NCI-H524 (cell line): ENCODE results near the gene KDM2B.

Experiments
- DNase-seq, 2 experiments: peaks; one replicate each; lab custom pipeline; 2025; lab: John Stamatoyannopoulos, UW

The KDM2B gene

GRCh38 chr12:121580959-121581685 is at the start of gene KDM2B:
TSS of gene KDM2B (minus strand) at chr12:121581023. CDS start at chr12:121580911, 112 bp downstream.
- peak in 1 of 2 experiments; percentile 11 for DNase-seq

DNA sequence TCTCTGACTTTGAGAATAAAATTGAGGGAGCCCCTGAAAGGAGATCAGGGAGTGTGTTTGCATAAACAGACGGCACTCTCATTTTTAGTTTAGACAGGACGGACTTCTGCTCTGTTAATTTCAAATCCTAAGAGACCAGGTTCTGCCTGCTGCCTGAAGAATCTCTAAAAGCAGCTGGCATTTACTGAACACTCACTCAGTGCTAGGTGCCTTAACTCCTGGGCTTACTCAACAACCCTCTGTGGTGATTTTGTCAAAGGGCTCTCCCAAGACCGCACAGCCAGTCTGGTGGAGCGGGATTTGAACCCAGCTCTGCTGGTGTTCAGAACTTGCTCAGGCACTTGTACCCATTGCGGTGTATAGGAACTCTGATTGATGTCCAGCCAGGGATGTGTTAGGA is 47.7 kb upstream of the KDM2B start:
- DNase-seq: no peak

- DNase-seq: no peak
These were observed 47.2 kb upstream of the KDM2B start for GRCh38 chr12:121628037-121628436.

- DNase-seq: peak; percentile 24 to 54
These were observed 46.2 kb upstream of the KDM2B start for GRCh38 chr12:121626853-121627640.

- DNase-seq: peak; percentile 65 to 92
These were observed 45.4 kb upstream of the KDM2B start, which contains the start of gene ORAI1 for GRCh38 chr12:121626087-121626852. TSS of gene ORAI1 (plus strand) at chr12:121626530.

GRCh38 chr12:121620333-121620891 is 39.6 kb upstream of the KDM2B start:
- DNase-seq: no peak

- no peak for DNase-seq
These were observed 37.9 kb upstream of the KDM2B start for GRCh38 chr12:121618659-121619233.

- no peak for DNase-seq
These were observed 34.1 kb upstream of the KDM2B start for GRCh38 chr12:121614872-121615467.

DNA sequence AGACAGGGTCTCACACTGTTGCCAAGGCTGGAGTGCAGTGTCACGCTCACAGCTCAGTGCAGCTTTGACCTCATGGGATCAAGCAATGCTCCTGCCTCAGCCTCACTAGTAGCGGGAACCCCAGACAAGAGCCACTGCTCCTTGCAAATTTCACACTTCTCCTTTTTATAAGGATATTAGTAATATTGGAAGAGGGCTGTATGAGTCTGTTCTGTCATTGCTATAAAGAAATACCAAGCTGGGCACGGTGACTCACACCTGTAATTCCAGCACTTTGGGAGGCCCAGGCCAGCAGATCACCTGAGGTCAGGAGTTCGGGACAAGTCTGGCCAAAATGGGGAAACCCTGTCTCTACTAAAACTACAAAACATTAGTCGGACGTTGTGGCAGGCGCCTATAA is 32.6 kb upstream of the KDM2B start:
- no peak for DNase-seq

GRCh38 chr12:121611306-121611705 is 30.5 kb upstream of the KDM2B start:
- no peak for DNase-seq

DNA sequence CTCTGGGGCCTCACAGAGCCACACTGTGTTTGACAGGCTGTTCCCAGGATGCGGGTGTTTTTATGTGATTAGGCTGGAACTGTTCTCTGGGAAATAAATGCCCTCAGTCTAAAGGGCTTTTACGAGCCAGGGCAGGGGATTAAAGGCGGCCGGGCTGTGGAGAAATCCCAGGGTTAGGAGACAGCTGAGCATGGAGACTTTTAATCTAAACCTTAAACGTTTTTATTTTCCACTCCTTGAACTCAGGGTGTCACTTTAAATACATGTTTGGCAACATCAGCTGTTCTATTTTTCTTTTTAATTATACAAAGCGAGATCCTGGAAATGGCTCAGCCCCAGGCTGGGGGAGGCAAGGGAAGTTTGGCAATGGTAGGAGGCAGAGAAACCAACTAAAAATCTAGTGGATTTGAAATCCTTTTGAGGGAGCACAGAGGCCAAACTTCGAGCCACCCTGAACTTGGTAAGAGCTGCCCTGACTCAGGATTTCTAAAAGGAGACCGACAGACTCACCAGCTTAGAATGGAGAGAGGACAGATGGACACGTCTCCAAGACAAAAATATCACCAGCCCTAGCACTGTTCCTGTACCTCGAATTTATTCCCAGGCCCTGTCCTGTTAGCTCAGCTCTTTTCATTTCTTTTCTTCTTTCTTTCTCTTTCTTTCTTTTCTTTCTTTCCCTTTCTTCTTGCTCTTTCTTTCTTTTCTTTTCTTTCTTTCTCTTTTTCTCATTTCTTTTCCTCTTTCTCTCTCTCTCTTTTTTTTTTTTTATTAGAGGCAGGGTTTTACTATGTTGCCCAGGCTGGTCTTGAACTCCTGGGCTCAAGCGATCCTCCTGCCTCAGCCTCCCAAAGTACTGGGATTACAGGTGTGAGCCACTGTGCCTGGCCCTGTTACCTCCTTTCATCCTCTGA is 29.7 kb upstream of the KDM2B start:
- DNase-seq: no peak

DNA sequence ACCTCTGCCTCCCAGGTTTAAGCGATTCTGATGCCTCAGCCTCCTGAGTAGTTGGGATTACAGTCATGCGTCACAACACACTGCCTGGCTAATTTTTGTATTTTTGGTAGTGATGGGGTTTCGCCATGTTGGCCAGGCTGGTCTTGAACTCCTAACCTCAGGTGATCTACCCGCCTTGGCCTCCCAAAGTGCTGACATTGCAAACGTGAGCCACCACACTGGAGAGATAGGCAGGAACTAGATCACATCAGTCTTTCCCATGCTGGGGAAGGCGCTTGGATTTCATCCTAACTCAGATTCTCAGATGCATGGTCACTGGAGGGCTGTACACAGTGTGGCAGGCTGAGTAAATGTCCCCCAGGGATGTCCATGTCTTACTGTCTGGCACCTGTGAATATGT is 27.5 kb upstream of the KDM2B start:
- no peak for DNase-seq

- DNase-seq: no peak
These were observed 22.8 kb upstream of the KDM2B start for GRCh38 chr12:121603581-121603980.

- no peak for DNase-seq
These were observed 21.9 kb upstream of the KDM2B start for GRCh38 chr12:121602766-121603165.

DNA sequence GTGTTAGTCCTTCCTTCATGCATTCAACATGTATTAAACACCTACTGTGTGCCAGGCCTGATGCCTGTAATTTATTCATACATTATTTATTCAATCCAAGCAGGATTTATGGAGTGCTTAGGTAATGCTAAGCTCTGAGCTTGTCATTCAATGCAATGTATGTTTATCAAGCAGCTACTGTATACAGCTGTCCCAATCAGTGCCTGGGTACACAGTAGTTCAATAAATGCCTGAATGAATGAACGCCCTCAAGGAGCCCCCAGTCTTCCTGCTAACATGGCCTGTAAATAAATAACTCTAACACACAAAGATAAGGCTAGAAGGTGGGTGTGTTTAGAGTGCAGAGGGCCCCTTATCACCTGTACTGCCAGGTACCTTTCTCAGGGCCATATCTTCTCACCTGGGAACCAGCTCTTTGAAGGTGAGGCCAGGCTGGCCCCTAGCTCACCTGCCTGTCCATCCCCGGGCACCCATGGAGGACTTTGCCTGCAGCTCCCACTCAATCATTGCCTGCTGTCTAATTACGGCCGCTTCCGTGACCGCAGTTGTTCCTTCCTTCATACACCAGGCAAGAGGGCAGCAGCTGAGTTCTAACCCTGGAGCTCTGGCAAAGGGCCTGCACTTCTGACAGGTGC is 20.0 kb upstream of the KDM2B start:
- no peak for DNase-seq

- no peak for DNase-seq
These were observed 15.7 kb upstream of the KDM2B start for GRCh38 chr12:121596526-121596925.

DNA sequence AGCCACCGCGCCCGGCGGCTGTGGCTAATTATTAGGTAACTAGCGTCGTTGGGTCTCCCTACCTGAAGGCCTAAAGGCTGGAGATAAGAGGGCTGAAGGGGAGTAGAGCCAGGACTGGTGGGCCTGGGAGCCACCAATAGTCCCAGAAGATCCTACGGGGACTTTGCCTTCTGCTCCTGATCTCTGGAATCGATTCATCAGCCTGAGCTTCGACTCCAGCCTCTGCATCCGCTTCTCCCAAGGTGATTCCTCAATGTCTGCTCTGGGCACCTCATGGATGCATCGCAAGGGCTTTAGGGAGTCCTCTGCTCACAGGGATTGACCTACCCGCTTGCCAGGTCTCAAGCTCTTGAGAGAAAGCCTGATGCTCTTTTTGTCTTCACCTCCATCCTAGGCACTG is 14.7 kb upstream of the KDM2B start:
- no peak for DNase-seq

DNA sequence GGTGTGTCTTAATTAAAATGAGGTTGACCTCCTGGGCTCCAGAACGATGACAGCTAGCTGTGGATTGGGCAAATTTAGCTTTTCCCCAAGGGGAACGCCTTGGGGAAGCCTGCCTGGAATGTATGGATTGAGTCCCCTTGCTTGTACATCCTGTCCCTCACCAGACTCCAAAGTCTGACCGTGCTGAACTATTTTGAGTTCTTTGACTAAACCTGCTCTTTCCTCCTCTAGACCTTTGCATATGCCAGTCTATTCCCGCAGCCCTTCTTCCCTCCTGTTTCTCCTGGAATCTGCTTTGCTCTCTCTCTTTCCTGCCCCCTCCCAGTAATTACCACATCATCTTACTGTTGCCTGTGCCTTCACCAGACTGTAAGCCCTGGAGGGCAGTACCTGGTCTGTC is 11.5 kb upstream of the KDM2B start:
- DNase-seq: no peak

- no peak for DNase-seq
These were observed 9.8 kb upstream of the KDM2B start for GRCh38 chr12:121590476-121591143.
